ENCODE measurements around the gene BCL7C.

DNA sequence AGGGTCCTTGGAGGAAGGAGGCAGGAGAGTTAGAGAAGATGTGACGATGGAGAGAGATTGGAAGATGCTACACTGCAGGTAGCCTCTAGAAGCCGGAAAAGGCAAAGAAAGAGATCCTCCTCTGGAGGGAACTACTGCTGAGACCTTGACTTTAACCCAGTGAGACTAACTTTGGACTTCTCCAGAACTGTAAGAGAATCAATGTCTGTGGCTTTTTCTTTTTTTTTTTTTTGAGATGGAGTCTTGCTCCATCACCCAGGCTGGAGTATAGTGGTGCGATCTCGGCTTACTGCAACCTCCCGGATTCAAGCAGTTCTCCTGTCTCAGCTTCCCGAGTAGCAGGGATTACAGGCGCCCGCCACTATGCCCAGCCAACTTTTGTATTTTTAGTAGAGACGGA lies 8.7 kb downstream of the BCL7C start:
- TF ChIP-seq POLR2A (IDR thresholded peaks at IDR 0.05; ENCODE audit: low read length) (no peak), GATA1 (IDR thresholded peaks at IDR 0.05; ENCODE audit: low read depth, low read length) (no peak)
